ENCODE data around the gene VAT1.
"Not testable (repeated sequence)": the region's sequence is repeated elsewhere in the genome, so short reads cannot be mapped to it uniquely, and the experiment has no call there.

The VAT1 gene

DNA sequence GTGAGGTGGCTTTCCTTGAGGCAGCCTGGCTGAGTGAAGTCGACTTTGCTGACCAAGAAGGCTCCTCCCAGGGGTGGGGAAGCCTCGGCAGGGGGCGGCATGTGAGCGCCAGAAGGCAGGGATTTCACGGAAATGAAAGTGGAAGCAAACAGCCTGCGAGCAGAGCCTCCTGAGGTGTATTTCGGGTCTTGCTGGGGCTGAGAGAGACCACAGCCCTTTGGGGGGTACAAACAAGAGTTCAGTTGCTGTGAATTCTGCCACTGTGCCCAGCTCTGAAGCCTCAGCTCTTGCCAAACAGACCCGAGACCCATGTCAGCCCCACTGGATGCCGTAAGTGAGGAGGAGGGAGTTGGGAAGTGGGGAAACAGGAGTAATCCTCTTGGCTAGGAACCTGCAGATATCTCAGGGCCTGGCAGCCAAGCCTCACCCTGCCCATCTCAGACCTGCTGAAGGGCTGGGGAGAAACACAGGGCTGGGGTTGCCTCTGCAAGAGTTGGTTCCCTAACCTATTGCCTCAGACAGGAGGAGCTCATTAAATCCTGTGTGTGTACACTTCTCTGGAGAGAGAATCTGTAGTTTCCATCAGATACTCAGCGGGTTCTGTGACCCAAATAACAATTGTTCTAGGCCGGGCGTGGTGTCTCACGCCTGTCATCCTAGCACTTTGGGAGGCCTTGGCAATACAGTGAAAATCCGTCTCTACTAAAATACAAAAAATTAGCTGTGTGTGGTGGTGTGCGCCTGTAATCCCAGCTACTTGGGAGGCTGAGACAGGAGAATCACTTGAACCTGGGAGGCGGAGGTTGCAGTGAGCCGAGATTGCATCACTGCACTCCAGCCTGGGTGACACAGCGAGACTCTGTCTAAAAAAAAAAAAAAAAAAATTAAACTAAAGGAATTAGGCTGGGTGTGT is 15.3 kb downstream of the VAT1 start, which contains the start of gene IFI35:
IFI35 (plus strand) TSS at position 146 of the 913 bp plus-strand sequence; CDS start at position 310, 164 bp downstream.
- peak; percentile 93 for DNase-seq (ENCODE audit: low spot score)

DNA sequence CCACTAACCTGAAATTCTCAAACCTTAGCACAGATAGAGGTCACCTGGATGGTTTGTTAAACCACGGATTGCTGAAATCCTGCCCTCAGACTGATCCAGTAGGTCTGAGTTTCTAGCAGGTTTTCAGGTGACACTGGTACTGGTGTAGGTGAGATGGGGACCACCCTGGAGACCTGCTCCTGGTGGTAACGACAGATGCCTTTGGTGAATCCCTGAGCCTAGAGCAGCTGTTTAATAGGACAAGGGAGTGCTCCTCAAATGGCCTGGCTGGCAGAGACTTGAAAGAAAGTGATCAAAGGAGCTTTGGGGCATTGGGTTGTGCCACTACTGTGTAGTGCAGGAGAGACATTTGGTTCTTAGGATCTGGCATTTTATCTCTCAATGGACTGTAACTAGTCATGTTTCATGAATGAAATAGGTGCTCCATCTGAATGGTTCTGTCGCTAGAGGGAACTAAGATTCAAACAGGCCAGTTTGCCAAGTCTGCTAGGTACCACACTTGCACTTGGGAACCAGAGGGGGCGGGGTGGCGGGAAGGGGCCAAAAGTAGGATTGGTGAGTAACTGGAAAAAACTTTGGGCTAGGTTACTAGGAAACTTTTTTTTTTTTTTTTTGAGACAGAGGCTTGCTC is 18.5 kb downstream of the VAT1 start:
- peak; percentile 33 for DNase-seq (ENCODE audit: low spot score)

DNA sequence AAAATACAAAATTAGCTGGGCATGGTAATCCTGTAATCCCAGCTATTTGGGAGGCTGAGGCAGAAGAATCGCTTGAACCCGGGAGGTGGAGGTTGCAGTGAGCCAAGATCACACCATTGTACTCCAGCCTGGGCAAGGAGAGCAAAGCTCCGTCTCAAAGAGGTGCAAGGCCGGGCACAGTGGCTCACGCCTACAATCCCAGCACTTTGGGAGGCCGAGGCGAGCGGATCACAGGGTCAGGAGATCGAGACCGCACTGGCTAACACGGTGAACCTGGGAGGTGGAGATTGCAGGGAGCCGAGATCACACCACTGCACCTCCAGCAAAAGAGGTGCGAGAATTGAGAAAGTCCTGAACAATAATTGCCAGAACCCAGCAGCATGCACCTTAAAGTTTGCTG is 21.3 kb downstream of the VAT1 start:
- not testable (repeated sequence) for DNase-seq (ENCODE audit: low spot score)

DNA sequence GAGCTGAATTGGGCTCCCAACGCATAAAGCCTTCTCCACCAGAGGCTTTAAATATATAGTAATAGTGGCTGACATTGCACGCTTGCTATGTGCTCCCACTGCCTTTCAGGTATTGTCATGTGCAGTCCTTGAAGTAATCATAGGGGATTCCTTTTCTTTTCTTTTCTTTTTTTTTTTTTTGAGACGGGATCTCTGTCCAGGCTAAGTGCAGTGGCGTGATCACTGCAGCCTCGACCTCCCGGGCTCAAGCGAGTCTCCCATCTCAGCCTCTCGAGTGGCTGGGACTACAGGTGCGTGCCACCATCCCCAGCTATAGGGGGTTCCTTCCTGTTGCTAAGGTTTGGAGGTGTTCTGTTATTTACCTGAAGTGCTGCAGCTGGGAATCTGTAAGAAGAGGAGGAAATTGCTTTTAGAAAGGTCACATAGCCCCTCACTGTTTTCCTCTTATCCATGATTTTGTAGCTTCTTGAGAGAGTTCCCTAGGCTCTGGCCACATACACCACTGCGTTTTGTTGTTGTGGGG is 23.1 kb downstream of the VAT1 start:
- DNase-seq (ENCODE audit: low spot score), result no peak

DNA sequence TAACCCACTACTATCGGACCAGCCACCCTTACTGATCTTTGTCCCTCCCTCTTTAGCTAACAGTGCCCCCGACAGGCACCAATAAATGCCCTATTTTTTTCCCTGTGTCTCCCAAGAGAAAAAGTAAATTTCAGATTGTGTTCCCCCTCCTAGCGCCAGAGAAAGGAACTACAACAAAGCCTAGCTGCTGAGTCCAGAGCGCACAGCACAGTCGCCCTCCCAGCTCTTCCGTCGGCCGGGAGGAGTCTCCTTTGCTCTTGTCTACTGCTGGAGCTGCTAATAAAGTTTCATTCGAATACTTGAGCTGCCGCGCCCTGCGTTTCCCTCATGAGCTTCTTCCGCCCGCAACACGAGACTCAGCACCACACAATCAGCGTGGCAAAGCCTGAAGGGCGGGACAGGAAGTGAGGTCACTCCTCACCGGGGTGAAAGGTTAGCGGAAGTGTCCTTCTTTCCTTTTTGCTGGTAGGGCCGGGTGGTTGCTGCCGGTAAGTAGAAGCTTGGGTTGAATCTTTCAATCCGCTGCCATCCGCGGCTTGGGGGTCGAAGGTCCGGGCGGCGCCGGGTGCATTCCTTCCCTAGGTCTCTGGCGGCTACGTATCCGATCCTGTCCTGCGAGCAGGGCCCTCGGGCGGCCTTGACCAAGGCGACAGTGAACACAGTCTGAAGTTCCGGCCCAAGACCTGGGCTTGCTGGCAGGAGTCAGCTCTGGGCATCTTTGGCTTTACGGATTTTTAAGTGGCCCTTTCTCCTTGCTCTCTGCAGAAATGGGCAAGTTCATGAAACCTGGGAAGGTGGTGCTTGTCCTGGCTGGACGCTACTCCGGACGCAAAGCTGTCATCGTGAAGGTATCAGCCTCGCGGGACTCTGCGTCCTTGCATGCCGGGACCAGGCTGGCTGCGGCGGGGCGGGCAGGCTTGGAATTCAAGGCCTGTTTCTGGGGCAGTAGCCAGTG is 23.9 kb downstream of the VAT1 start, which contains the start of gene RPL27:
RPL27 (plus strand) TSS at position 436 of the 955 bp plus-strand sequence; CDS start at position 768, 332 bp downstream.
- DNase-seq (ENCODE audit: low spot score), result peak; percentile 100

DNA sequence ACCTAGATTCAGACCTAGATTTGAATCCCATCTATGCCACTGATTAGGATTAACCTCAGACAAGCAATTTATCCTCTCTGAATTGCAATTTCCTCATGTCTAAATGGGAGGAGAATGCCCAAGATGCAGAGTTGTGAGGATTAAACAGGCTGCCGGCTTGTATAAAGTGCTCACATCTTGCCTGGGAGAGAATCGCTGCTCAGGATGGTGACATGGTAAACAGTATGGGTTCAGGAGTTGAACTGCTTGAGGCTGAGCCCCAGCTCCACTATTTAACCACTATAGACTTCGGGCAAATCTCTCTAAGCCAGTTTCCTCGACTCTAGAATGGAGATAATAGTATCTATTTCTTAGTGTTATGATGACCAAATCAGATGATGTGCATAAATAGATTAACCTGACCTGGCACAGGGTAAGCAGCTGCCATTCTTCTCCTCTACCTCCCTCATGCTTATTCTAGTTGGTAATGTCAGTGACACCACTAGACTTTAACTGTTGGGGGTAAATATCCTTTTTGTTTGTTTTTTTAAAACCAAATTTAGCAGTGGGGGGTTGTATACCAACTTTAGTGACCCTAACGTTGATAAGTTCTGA is 24.7 kb downstream of the VAT1 start:
- DNase-seq (ENCODE audit: low spot score), result no peak

DNA sequence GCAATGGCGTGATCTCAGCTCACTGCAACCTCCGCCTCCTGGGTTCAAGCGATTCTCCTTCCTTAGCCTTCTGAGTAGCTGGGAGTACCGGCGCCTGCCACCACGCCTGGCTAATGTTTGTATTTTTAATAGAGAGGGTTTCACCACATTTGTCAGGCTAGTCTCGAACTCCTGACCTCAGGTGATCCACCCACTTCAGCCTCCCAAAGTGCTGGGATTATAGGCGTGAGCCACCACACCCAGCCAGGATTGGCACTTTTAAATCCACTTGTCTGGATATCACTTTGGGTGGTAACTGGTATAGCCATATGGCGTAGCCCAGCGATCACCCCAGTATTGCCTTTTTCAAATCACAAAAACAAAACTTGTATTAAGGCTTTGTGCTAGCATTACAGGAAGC is 28.3 kb downstream of the VAT1 start:
- not testable (repeated sequence) for DNase-seq (ENCODE audit: low spot score)

DNA sequence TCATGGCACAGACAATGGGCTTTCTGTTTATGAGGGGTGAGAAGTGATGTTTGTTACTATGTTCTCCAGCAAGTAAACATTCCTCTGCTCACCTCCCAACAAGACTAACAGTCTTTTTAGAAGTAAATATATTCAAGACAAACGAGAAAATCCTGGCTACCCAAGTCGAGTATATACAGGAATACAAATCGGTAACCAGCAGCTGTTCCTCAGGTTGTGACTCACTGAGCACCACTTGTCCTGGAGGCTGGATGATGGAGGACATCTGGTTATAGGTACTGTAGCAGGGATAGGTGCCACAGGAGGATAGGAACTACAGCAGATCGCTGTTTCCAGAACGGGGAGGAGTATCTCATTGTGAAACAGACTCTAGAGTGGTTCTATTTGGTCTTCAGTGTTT is 29.3 kb downstream of the VAT1 start:
- DNase-seq (ENCODE audit: low spot score), result no peak

DNA sequence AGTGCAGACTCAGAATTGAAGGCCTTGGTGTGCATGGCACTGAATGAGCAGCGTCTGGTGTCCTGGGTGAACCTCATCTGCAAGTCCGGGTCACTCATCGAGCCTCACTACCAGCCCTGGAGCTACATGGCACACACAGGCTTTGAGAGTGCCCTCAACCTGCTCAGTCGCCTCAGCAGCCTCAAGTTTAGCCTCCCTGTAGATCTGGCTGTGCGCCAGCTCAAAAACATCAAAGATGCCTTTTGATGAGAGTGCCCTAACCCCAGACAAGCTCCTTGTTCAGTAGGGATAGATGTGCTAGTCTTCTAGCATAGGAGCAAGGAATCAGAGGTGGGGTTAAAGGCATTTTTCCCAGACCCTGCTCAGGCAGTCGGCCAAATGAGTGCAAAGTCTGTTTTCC is 30.7 kb downstream of the VAT1 start:
- DNase-seq (ENCODE audit: low spot score), result no peak

DNA sequence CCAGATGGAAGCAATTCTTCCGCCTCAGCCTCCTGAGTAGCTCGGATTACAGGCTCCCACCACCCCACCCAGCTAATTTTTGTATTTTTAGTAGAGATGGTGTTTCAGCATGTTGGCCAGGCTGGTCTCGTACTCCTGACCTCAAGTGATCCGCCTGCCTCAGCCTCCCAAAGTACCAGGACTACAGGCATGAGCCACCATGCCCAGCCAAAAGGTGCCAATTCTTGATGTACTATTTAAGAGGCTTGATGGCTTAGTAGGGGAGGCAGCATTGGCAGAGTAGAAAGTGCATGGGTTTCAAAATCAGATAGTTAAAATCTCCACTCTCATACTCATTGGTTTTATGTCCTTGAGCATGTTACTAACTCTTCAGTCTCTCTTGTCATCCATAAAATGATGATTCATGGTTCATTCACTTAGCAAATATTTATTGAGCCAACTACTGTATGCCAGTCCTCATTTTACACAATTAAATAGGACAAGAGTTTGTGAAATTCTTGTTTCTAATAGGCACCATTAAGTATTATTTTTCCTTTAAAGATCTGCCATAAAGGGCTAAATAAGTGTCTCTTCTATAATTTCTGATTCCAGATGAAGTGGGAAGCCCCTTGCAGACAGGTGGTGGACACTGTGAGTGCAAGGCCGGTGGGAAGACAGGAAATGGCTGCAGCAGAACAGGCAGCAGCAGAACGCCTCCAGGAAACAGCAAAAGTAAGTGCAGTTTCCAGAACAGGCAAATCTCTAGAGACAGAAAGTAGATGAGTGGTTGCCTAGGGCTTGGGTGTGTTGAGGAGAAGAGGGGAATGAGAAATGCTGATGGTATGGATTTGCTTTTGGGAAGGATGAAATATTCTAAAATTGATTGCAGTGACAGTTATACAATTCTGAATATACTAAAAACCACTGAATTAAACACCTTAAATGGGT is 32.2 kb downstream of the VAT1 start:
- no peak for DNase-seq (ENCODE audit: low spot score)

DNA sequence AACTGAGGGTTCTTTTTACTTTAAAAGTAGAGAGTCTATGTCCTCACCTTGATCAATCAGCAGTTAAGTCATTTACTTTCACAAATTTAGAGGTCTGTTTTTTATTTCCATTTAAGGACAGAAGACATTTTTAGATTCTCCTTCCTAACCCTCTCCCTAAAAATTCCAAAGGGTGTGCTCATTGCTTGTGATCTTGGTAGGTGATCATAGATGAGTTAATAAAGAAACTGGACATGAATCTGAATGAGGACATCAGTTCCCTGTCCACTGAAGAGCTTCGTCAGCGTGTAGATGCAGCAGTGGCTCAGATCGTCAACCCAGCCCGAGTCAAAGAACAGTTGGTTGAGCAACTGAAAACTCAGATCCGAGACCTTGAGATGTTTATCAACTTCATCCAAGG is 33.0 kb downstream of the VAT1 start:
- no peak for DNase-seq (ENCODE audit: low spot score)

DNA sequence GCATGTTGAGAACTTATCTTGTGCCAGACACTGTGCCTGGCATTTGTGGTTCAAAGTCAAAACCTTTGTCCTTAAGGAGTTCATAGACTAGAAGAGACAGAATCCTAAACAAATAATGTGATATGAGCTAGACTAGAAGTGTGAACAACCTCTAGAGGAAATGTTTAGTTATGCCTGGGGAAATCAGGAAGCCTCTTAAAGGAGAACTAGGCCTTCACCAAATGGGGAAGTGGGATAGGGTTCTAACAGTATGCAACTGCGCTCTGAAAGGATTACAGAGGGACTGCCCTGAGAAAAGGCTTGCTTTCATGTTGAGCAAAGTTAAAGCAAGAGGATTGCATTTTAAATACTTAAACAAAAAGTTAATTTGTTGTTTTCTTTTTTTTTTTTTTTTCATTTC is 37.0 kb downstream of the VAT1 start:
- DNase-seq (ENCODE audit: low spot score), result peak; percentile 79

DNA sequence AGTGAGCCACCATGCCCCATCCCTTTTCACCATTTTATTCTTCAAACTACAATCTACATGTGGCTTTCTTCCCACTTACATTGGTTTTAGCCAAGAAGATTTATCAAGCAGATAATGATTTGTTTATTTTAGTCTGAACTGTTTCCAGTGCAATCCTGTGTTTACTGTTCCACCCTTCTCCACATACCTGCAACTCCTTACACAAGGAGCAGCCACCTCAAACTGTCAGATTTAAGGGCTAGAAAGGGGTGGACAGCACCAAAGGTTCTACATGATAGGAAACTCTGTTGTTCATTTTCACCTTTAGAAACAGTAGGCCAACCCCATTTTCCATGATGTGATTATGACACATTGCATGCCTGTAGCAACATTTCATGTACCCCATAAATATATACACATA is 39.9 kb downstream of the VAT1 start:
- no peak for DNase-seq (ENCODE audit: low spot score)

DNA sequence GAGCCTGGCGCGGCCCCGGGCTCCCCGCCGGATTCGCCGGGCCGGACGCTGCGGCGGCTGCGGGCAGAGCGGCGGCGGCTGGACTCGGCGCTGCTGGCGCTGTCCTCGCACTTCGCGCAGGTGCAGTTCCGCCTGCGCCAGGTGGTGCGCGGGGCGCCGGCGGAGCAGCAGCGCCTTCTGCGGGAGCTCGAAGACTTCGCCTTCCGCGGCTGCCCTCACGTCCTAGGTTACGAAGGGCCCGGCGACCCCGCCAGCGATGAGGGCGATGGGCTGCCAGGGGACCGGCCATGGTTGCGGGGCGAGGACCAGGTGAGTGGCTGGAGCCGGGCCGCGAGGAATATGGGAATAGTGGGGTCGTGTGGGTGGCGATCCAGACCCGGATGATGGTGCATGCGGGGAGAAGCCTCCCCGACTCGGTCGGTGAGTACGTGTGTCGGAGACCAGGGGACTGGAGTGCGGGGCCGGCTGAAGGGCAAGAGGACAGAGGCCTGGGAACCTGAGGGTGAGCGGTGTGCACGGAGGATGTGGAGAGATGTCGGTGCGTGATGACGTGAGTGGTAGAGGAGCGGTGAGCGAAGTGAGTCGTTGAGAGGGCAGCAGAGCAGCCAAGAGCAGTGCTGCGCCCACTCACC is 41.3 kb downstream of the VAT1 start:
- peak; percentile 74 for DNase-seq (ENCODE audit: low spot score)

DNA sequence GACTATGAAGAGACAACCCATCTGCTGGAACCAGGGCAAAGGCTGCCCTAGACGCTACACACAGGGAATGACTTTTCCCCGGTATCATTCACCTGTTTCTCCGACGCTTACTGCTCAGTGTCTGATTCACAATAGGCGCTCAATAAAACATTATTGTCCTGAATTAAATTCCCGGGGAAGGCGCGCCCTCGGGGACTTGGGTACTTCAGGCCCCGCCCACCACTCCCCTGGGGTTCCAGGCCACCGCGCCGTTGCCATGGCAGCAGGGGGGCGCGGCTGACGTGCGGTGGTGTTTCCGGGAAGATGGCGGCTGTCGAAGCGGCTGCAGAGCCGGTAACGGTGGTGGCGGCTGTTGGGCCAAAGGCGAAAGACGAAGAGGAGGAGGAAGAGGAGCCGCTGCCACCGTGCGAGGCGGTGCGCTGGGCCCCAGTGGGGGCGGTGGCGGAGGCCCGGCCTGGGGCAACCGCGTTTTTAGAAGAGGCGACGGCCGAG is 41.9 kb downstream of the VAT1 start, which contains the start of gene RUNDC1:
RUNDC1 (plus strand) TSS at position 292 of the 492 bp plus-strand sequence; CDS start at position 304, 12 bp downstream.
- peak; percentile 92 for DNase-seq (ENCODE audit: low spot score)

DNA sequence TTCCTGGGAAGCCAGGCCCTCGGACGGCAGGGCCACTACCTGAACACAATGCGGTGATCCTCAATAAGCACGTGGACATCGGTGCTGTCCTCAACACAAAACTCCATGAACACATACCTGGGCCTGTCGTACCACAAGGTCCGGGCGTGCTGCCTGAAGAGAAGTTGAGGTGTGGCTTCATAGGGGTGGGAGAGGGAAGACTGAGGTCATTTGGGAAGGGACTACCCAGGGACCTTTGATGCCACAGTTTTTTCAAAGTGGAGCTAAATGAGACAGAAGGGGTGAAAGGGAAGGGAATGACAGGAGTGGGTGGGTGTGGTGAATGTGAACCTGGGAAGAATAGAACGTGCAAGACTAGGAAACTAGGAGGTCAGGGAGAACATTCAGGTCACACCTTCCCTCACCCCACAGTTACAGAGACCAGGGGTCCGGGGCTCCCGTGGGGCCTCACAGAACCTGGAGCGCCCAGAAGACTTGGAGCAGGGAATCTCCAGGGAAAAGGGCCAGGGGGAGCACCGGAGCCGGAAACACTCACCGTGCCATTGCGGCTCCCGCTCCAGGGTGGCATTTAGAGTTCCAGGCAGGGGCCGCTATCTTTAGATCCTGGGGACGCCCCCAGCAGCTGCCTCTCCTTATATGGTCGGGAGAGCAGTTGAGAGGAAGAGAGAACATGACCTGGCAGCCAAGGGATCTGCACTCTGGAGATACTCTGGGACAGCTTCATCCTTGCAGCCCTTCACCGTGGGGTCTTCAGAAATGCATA is 42.5 kb downstream of the VAT1 start, which contains the start of gene PTGES3L:
PTGES3L (minus strand) TSS at position 570 of the 763 bp plus-strand sequence; CDS start at position 543, 27 bp downstream.
- no peak for DNase-seq (ENCODE audit: low spot score)

DNA sequence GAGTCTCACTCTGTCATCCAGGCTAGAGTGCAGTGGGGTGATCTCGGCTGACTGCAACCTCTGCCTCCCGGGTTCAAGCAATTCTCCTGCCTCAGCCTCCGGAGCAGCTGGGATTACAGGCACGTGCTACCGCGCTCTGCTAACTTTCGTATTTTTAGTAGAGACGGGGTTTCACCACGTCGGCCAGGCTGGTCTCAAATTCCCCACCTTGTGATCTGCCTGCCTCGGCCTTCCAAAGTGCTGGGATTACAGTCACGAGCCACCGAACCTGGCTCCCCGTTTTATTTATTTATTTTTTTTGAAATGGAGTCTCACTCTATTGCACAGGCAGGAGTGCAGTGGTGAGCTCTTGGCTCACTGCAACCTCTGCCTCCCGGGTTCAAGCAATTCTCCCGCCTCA is 46.5 kb downstream of the VAT1 start:
- not testable (repeated sequence) for DNase-seq (ENCODE audit: low spot score)

DNA sequence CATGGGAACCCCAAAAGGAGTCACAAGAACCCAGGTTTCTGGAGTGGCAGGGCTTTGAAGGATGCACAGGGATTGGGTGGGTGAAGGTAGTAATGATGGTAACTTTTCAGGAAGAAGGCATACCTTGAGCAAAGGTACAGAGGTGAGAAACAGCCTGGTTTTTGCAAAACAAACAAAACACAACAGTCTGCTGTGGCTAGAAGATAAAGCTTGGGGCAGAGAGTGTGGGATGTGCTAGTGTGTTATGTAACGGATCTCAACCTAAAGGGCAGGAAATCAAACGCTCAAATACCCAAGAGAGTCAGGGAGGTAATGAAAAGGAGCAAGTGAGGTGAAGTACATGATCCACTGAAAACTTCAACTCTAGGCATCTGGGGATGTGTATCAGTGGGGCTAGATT is 46.9 kb downstream of the VAT1 start:
- DNase-seq (ENCODE audit: low spot score), result no peak
